NCI-H82 treated with DMSO at 0.1 percent for 48 hours (cell line): ENCODE results near the gene UBE2U.

Experiments
- DNase-seq: peaks from one replicate; lab custom pipeline; 2025; ENCODE audit not compliant: unreplicated experiment; lab: John Stamatoyannopoulos, UW

Gene UBE2U

DNA sequence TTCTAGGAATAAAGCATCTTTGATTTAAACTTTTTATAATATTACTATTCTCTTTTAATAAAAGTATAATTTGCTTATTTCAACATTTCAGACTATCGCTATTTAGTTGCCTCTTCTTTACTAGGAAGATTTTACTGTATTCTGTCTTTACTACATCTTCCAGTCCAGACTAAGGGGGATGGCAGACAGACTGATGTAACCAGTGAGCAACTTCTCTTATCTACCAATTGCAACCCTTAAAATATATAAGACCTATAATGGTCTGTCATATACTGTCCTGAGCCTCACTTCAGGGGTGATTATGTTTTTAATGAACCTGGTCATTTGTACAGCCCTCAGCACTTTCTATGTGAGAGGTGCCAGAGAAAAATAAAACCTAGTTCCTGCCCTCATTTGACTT lies 87.0 kb downstream of the UBE2U start:
- no peak for DNase-seq

DNA sequence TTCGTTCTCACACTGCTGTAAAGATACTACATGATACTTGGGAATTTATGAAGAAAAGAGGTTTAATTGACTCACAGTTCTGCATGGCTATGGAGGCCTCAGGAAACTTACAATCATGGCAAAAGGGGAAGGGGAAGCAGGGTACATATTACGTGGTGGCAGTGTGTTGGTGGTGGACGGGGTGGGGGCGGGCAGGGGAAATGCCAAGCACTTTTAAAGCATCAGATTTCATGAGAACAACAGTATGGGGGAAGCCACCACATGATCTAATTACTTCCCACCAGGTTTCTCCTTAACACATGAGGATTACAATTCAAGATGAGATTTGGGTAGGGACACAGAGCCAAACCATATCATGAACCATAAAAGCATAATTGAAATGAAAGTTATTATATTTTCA lies 88.5 kb downstream of the UBE2U start:
- DNase-seq = no peak

DNA sequence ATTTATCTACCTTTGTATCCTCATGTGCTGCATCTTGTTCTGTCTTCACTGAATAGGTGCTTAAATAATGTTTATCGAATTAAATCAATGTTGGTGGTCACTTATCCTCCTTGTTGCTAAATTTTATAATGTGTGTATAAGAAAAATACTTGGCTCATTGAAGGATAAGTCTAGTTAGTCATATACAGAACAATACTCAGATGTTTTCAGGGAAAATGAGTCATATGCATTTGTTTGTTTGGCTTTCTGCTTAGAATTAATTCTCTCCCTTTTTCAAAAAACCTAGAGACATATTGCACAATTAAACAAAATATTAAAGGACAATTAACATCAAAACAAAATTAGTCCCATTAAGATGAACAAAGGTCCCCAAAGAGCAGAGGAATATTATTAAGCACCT lies 89.0 kb downstream of the UBE2U start:
- no peak for DNase-seq

DNA sequence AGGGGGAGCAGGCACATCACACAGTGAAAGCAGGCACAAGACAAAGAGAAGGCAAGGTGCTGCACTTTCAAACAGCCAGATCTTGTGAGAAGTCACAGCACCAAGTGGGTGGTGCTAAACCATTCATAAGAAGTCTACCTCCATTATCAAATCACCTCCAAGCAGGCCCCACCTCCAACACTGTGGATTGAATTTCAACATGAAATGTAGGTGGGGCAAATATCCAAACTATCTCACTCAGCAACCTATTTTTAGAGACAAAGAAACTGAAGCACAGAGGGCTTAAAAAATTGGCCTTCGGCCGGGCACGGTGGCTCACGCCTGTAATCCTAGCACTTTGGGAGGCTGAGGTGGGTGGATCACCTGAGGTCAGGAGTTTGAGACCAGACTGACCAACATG lies 90.4 kb downstream of the UBE2U start:
- no peak for DNase-seq

DNA sequence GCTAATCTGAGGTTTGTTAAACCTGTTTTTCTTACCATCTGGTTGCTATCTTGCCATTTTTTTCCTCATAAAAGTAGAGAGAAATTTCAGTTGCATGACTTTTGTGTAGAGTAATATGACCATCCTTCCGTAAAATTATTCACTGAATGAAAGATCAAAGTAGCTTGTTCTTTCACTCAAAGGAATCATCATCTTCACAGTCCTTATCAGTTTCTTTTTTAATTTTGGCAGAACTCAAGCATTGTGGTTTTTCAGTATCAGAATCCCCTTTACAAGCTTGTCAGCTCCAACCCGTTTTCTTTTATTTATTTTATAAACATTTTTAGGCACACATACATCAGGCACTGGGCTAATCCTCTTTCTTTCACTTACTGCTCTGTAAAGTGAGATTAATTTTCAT lies 91.7 kb downstream of the UBE2U start:
- no peak for DNase-seq

DNA sequence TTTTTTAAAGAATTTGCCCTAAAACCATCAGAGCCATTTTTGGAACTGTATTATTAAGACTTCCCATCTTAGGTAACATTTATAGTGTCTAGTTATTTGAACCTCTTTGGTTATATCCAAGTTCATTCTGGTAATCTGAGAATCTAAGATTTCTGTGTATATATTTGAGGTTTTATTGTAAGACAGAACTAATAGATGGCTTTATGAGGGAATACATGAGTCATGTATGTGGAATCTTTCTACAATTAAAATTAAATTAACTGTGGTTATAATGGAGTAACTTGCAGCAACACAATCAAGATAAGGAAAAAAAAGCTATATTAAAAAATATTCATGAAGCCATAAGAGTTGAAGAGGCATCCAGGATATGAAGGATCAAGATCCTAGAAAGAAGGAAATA lies 92.1 kb downstream of the UBE2U start:
- no peak for DNase-seq

DNA sequence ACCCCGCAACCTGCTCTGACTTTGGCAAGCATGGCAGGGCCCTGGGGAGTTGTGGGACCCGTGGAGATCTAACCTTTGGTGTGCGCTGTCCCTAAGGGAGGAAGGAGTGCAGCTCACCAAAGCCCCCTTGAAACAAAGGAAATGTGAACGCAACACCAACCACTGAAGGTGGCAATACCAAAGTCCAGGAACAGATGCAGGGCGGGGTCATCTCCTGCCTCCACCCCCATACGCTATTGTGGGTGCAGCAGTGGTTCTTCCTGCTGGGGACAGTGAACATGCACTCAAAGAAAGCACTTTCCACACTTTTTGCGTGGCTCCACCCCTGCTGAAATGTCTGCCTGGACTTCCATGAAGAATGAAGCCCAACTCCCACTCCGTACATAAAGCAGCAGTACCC lies 93.0 kb downstream of the UBE2U start:
- no peak for DNase-seq

DNA sequence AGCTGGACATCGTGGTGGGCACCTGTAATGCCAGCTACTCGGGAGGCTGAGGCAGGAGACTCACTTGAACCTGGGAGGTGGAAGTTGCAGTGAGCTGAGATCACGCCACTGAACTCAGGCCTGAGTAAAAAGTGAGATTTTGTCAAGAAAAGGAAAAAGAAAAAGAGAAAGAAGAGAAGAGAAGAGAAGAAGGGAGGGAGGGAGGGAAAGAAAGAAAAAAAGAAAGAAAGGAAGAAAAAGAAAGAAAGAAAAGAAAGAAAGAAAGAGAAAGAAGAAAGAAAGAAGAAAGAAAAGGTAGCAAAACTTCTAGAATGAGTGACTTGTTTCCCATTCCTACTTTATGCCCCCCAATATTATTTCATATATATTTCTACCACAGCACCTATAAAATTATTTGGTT lies 98.8 kb downstream of the UBE2U start:
- no peak for DNase-seq

DNA sequence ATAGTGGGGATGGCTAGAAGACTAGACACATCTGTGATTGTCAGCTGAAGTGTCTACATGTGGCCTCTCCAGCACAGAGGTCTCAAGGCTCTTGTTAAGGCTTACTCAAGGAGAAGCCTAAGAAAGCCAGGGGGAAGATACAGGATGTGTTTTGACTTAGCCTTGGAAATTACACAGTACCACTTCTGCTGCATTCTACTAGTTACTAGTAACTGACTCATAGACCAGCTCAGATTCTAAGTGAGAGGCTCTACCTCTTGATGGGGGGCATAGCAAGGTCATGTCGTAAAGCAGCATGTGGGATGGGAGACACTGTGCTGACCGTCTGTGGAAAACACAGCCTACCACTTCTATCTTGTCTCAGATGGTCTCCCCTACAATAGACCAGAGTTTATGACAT lies 99.5 kb downstream of the UBE2U start:
- no peak for DNase-seq

DNA sequence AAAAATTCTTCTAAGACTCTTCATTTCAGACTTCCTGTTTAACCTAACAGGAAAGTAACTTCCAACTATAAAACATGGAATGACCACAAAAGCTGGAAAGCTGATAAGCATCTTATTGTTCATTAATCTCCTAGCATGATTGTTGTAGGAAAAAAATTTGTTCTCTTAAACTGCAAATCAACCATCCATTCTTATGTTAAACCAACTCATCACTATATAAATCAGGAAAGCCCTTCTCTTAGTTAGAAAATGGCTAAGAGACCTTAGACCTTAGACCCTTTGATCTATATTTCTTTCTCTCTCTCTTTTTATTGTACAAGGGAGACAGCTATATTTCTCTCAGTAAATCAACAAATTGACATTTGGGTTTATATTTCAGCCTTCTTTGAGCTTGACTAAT lies 101.4 kb downstream of the UBE2U start:
- no peak for DNase-seq

DNA sequence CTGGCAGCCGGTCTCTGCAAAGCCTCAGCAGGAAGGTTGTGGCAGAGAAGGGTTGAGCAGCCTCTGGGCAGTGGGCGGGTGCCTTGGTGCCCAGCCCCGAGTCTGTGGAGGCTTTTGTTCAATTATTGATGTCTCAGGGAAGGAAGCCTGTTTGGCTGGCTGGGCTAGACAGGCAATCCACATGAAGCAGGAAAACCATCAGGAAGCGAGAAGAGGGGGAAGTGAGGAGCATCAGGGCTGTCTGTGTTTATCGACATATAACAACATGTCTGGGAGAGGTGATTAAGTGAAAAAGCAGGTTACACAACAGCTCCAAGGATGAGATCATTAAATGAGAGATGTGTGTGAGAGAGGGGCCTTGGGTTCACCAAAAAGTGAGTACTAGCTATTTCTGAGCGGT lies 105.4 kb downstream of the UBE2U start:
- DNase-seq = no peak

DNA sequence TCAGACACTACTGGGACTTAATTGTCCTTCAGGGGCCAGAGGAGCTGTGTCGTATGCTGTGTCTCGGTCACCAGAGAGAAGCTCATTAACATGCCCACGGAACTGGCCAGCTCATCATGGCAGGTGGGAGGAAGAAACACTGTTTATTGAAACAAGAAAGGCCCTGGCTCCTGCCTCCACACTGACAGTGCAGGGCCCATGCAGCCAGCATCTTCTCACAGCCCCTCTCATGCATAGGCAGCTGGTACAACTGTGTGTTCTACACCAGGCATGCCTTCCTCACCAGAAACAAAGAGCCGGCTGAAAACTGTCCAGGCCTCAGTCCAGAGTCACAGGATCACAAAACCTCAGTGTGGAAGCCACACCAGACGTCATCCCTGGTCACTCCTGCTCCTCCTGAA lies 106.0 kb downstream of the UBE2U start:
- DNase-seq = no peak

DNA sequence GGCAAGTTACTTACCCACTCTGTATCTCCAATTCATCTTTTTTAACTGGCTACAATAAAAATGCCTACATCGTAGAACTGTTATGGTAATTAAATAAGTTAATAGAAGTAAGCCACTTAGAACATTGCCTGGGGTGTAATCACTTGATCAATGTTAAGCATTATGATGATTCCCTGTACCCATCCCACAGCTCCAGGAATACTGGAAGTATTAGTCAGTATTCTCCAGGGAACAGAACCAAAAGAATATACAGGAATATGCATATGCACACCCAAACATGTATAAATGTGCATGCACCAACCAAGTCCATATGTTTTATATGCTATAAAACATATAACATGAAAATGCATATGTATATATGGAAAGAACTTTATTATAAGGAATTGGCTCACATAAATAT lies 107.3 kb downstream of the UBE2U start:
- no peak for DNase-seq

DNA sequence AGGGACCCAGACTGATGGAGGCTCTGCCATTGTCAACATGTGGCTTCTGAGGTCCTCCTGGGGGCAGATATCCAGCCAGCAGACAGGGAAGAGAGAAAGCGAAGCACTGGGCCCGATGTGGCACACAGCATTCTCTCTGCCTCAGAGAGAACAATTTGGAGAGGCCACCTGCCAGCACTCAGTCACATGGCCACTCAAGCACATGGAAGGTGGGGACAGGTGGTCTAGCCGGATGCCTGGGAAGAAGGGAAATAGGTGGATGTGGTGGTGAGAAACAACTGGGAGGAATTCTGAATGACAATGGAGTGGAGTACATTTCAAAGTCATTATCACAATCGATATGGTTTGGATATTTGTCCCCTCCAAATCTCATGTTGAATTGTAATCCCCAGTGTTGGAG lies 109.0 kb downstream of the UBE2U start:
- DNase-seq = no peak

DNA sequence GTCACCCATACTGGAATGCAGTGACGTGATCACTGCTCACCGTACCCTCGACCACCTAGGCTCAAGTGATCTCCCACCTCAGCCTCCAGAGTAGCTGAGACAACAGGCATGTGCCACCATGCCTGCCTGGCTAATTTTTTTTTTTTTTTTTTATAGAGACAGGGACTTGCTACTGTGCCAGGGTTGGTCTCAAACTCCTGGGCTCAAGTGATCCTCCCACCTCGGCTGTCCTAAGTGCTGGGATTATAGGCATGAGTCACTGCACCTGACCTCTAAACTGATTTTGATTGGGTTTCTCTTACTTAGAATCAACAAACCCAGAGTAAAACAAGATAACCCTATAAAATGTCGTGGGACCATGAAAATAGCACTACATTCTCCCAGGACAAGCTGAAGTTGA lies 112.0 kb downstream of the UBE2U start:
- DNase-seq = no peak
